Body of pancreas (tissue), 4 donors: ENCODE results near the gene DTNB.

ENCODE experiments used
- POLR2A ChIP-seq, 3 donors: fragments of 450-650 bp; IDR thresholded peaks; one replicate each; pipeline ENCODE4 v1.6.1; 2016; ENCODE audit warnings: antibody characterized with exemption in 3 of 3, mild to moderate bottlenecking in 2 of 3
- TF ChIP-seq, protein P1 (sequence below), 7 experiments: fragments of 450-650 bp in 4 of 7; fragments of 200-600 bp in 3 of 7; sonication (generic) in 3 of 7; IDR thresholded peaks; one replicate each; pipeline ENCODE4 v1.5.1; 2016 to 2019; ENCODE audit warnings: antibody characterized with exemption in 7 of 7

DNA sequence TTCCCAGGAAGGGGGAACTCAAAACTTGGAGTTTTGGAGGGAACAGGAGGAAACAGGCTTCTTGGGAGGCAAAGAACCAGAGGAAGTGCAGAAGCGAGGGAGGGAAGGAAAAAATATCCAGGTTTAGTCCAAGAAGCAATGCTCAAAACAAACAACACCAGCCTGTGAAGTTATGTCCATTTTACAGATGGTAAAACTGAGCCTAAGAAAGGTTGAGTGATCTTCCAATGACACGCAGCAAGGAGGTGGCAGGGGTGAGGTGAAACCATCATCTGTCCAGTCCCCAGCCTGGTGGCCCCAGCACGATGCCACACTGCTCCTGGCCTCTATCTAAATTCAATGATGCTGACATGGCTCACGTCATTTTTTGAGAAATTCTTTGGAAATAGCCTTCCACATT, 342.4 kb downstream of the DTNB start:
- TF ChIP-seq, protein P1, sequence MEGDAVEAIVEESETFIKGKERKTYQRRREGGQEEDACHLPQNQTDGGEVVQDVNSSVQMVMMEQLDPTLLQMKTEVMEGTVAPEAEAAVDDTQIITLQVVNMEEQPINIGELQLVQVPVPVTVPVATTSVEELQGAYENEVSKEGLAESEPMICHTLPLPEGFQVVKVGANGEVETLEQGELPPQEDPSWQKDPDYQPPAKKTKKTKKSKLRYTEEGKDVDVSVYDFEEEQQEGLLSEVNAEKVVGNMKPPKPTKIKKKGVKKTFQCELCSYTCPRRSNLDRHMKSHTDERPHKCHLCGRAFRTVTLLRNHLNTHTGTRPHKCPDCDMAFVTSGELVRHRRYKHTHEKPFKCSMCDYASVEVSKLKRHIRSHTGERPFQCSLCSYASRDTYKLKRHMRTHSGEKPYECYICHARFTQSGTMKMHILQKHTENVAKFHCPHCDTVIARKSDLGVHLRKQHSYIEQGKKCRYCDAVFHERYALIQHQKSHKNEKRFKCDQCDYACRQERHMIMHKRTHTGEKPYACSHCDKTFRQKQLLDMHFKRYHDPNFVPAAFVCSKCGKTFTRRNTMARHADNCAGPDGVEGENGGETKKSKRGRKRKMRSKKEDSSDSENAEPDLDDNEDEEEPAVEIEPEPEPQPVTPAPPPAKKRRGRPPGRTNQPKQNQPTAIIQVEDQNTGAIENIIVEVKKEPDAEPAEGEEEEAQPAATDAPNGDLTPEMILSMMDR (IDR thresholded peaks at IDR 0.05), result no peak
- no peak for TF ChIP-seq POLR2A (IDR thresholded peaks at IDR 0.05)
